GM18867 (cell line): ENCODE measurements around the gene KCNH3.

Source experiments
- ATAC-seq: cut with Tn5 transposase; IDR thresholded peaks from one replicate; pipeline ENCODE4 v1.9.1; 2021; ENCODE audit warnings: mild to moderate bottlenecking, moderate library complexity; ENCODE audit not compliant: unreplicated experiment

The KCNH3 gene

GRCh38 chr12:49557917-49558215 is 19.0 kb downstream of the KCNH3 start:
- no peak for ATAC-seq

- ATAC-seq, result no peak
These were observed 19.7 kb downstream of the KCNH3 start for GRCh38 chr12:49558526-49558925.

GRCh38 chr12:49559011-49559675 is 20.3 kb downstream of the KCNH3 start:
- no peak for ATAC-seq

- ATAC-seq, result no peak
These were observed 21.9 kb downstream of the KCNH3 start for GRCh38 chr12:49560695-49561094.

GRCh38 chr12:49562233-49562632 is 23.4 kb downstream of the KCNH3 start:
- ATAC-seq, result no peak

GRCh38 chr12:49562831-49563230 is 24.0 kb downstream of the KCNH3 start:
- ATAC-seq, result no peak

- no peak for ATAC-seq
These were observed 25.3 kb downstream of the KCNH3 start for GRCh38 chr12:49563951-49564685.

GRCh38 chr12:49564686-49565405 is 26.0 kb downstream of the KCNH3 start:
- ATAC-seq, result no peak

GRCh38 chr12:49565406-49566265 is 26.8 kb downstream of the KCNH3 start:
- ATAC-seq, result no peak

GRCh38 chr12:49566361-49566760 is 27.5 kb downstream of the KCNH3 start:
- ATAC-seq, result no peak

GRCh38 chr12:49567302-49567610 is 28.4 kb downstream of the KCNH3 start:
- ATAC-seq, result peak; percentile 13

GRCh38 chr12:49567611-49568441 is 29.0 kb downstream of the KCNH3 start, which contains the start of gene MCRS1:
Gene MCRS1, minus strand, starts transcription at chr12:49568142. Its CDS starts 1,411 bp downstream, at chr12:49566731.
- ATAC-seq, result peak; percentile 84

- peak; percentile 16 for ATAC-seq
These were observed 29.8 kb downstream of the KCNH3 start for GRCh38 chr12:49568442-49569162.

- no peak for ATAC-seq
These were observed 38.9 kb downstream of the KCNH3 start for GRCh38 chr12:49577589-49578315.

GRCh38 chr12:49578471-49579112 is 39.8 kb downstream of the KCNH3 start:
- no peak for ATAC-seq

GRCh38 chr12:49580572-49581535 is 42.0 kb downstream of the KCNH3 start:
- ATAC-seq, result peak; percentile 50

GRCh38 chr12:49582201-49582600 is 43.4 kb downstream of the KCNH3 start:
- ATAC-seq, result no peak
